ENCODE measurements around the gene SEC24A.
A peak's percentile ranks its signal among the peaks of the same experiment; 100 is the strongest.
"Not testable (repeated sequence)": the region's sequence is repeated elsewhere in the genome, so short reads cannot be mapped to it uniquely, and the experiment has no call there.

The SEC24A gene

DNA sequence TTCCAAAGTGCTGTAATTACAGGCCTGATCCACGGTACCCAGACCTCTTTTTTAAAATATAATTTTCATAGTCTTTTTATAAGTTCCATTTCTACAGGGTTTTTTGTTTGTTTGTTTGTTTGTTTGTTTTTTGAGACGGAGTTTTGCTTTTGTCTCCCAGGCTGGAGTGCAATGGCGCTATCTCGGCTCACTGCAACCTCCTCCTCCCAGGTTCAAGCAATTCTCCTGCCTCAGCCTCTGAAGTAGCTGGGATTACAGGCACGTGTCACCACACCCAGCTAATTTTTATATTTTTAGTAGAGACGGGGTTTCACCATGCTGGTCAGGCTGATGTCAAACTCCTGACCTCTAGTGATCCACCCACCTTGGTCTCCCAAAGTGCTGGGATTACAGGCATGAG lies 2.1 kb downstream of the SEC24A start:
- DNase-seq (ENCODE audit: low spot score) = not testable (repeated sequence)

DNA sequence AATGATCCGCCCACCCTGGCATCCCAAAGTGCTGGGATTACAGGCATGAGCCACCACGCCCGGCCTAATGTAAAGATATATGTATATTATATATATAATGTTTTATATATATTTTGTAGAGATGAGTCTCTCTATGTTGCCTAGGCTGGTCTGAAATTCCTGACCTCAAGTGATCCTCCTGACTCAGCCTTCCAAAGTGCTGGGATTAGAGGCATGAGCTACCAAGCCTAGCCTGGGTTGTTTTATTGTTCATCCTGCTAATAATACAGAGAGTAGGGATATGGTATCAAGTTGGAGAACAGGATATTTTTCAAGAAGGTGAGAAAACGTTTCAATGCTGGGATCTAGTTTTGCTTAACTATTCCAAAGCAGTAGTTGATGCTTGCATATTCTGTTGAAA lies 2.9 kb downstream of the SEC24A start:
- DNase-seq (ENCODE audit: low spot score) = no peak

DNA sequence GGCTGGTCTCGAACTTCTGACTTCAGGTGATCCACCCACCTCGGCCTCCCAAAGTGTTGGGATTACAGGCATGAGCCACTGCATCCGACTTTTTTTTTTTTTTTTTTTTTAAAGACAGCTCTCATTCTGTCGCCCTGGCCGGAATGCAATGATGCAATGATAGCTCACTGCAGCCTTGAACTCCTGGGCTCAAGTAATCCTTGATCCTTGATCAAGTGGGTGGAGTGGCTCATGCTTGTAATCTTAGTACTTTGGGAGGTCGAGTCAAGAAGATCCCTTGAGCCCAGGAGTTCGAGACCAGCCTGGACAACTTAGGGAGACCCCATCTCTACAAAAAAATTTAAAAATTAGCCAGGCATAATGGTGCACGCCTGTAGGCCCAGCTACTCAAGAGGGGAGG lies 8.1 kb downstream of the SEC24A start:
- no peak for DNase-seq (ENCODE audit: low spot score)

DNA sequence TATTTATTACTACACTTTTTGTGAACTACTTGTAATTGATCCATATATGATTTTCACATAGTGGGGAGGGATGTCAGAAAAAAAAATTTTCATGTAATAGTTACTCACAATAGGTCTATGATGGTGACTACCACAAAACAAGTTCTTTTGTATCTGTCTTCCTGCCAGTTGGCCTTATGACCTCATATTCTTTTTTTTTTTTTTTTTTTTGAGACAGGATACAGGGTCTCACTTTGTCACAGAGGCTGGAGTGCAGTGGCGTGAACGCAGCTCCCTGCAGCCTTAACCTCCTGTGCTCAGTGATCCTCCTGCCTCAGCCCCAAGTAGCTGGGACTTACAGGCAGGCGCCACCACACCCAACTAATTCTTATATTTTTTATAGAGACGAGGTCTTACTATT lies 10.9 kb downstream of the SEC24A start:
- no peak for DNase-seq (ENCODE audit: low spot score)

DNA sequence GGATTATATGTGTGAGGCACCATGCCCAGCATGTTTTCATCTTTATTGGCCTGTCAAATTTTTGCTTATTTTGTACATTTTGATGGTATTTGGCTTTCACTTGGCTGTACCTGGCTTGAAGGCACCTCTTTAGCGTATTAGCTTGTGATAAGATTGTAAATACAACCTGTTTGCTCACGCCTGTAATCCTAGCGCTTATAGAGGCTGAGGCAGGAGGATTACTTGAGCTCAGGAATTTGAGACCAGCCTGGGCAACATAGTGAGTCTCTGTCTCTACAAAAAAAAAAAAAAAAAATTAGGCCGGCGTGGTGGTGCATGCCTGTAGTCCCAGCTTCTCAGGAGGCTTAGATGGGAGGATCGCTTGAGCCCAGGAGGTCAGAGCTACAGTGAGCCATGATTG lies 11.3 kb downstream of the SEC24A start:
- no peak for DNase-seq (ENCODE audit: low spot score)

DNA sequence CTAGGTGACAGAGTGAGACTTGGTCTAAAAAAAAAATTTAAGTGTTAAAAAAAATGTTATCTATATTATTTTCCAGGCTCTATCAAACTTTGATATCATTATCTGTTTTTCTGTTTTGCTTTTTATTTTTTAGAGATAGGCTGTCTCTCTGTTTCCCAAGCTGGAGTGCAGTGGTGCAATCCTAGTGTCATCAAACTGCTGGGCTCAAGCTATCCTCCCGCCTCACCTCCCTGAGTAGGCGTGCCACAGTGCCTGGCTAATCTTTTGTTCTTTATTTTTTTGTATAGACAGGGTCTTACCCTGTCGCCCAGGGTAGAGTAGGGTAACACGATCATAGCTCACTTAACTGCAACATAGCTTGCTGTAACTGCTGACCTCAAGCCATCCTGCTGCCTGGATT lies 14.4 kb downstream of the SEC24A start:
- DNase-seq (ENCODE audit: low spot score) = no peak

DNA sequence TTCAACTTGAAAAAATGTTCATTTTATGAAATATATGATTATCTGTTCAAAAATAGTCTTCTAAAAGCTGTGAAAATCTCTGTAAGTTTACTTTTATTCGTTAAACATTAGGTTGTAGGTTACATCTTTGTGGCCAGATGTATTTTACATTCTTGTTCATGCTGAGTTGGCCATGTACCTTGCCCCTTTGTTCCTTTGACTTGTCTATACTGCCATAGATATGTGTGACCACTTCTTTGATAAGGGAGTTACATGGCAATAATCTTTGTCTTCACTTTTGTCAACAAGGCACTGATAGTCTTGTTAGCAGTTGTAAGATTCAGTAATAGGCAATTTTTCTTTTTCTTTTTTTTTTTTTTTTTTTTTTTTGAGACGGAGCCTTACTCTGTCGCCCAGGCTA lies 15.9 kb downstream of the SEC24A start:
- DNase-seq (ENCODE audit: low spot score) = no peak

DNA sequence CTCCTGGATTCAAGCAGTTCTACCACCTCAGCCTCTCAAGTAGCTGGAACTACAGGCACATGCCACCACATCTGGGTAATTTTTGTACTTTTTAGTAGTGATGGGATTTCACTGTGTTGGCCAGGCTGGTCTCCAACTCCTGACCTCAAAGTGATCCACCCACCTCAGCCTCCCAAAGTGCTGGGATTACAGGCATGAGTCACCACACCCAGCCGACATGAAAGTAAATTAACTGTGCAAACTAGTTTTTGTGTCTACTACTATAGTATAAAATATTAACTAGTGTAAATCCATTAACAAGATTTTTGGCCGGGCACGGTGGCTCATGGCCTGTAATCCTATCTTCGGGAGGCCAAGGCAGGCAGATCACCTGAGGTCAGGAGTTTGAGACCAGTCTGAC lies 25.0 kb downstream of the SEC24A start:
- not testable (repeated sequence) for DNase-seq (ENCODE audit: low spot score)

DNA sequence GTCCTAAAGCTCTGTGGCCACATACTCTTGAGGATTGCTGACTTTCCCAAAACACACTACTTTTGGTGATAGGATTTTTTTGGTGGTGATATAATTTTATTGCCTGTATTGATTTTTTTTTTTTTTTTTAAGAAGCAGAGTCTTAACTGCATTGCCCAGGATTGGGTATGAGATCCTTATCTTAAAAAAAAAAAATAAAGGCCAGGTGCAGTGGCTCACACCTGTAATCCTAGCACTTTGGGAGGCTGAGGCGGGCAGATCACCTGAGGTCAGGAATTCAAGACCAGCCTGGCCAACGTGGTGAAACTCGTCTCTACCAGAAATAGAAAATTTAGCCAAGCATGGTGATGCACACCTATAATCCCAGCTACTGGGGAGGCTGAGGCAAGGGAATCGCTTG lies 28.8 kb downstream of the SEC24A start:
- not testable (repeated sequence) for DNase-seq (ENCODE audit: low spot score)

DNA sequence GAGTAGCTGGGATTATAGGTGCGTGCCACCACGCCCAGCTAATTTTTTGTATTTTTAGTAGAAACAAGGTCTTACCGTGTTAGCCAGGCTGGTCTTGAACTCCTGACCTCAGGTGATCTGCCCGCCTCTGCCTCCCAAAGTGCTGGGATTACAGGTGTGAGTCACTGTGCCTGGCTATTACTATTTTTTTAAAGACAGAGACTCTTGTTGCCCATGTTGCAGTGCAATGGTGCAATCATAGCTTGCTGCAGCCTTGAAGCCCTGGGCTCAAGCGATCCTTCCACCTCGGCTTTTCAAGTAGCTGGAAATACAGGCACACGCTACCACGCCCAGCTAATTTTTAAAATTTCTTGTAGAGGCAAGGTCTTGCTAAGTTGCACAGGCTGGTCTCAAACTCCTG lies 41.6 kb downstream of the SEC24A start:
- DNase-seq (ENCODE audit: low spot score) = not testable (repeated sequence)

DNA sequence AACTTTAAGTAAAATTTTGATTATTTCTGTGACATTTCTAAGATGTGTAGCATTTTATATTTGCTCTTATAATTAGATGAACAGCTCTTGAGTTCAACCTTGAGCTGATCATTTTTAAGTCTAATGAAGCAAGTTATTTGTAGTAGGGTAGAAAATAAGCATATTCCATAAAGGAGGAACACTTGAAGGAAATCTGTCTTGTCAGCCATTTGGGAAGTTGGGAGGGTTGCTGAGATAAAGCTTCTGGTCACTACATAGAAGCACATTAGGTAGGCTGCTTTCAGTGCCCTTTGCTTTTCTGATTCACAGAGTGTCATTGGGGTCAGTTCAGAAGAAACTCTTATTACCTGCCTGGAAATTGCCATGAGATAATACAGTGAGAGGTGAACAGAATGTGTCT lies 44.1 kb downstream of the SEC24A start:
- DNase-seq (ENCODE audit: low spot score) = no peak

DNA sequence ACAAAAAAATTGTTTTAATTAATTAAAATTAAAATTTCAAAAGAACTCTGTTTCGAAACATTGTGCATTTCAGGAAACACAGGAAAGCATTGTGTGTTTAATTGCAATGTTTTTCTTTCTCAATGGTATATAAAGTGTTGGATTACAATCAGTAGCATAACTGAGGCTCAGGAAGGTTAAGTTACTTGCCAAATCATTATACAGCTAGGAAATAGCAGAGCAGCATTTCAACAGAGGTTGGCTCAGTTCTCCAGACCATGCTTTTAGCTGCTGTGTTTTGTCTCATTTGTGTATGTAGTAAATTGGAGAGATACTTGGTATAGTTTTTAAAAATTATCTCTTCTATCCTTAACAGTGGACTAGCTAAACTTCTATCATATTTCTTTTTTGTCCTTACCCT lies 59.7 kb downstream of the SEC24A start:
- no peak for DNase-seq (ENCODE audit: low spot score)

DNA sequence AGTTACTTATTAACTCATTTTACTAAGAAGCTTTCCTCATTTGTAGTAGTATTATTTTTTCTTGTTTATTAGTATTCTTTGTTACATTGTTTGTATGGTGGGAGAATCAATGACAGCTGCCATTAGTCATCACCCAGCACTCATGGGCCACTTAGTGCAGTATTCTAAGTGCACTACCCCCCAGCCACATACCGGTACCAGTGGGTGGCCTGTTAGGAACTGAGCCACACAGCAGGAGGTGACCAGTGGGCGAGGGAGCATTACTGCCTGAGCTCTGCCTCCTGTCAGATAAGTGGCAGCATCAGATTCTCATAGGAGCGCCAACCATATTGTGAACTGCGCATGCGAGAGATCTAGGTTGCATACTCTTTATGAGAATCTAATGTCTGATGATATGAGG lies 65.5 kb downstream of the SEC24A start:
- no peak for DNase-seq (ENCODE audit: low spot score)

DNA sequence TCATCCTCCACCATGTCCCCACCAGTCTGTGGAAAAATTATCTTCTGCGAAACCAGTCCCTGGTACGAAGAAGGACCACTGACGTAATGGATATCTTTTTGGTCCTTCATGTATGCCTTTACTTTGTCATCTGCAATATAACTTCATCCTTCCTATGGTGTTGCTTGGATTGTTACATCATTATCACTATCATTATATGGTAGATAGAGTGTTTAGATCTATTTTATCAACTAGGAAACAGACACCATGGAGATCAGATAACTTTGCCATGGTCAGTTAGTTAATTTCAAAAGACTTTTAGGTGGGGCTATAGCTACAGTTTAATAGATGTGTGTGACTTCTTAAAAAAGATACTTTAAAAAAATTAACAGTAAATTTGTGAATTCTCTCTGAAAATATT lies 66.0 kb downstream of the SEC24A start:
- no peak for DNase-seq (ENCODE audit: low spot score)

DNA sequence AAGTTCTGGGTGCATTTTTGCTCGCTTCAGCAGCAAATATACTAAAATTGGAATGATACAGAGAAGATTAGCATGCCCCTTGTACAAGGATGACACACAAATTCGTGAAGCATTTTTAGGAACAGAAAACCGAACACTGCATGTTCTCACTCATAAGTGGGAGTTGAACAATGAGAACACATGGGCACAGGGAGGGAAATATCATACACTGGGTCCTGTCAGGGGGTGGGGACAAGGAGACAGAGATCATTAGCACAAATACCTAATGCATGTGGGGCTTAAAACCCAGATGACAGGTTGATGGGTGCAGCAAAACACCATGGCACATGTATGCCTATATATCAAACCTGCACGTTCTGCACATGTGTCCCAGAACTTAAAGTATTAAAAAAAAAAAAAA lies 66.9 kb downstream of the SEC24A start:
- not testable (repeated sequence) for DNase-seq (ENCODE audit: low spot score)

DNA sequence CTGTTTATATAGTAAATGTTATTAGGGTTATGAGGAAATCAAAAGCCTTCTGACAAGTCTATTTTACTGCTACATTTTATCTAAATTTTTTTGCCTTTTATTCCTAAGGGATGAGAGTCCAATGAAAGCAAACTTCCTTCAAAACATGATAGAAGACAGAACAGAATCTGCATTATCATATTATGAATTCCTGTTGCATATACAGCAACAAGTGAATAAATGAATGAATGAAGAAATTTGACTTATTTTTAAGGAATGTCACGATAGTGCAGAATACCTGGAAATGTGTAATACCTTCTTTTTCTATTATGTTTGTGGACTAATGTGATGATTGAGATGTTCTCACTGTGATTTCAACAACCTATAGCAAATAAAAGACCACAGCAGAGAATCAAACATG lies 76.3 kb downstream of the SEC24A start:
- no peak for DNase-seq (ENCODE audit: low spot score)

DNA sequence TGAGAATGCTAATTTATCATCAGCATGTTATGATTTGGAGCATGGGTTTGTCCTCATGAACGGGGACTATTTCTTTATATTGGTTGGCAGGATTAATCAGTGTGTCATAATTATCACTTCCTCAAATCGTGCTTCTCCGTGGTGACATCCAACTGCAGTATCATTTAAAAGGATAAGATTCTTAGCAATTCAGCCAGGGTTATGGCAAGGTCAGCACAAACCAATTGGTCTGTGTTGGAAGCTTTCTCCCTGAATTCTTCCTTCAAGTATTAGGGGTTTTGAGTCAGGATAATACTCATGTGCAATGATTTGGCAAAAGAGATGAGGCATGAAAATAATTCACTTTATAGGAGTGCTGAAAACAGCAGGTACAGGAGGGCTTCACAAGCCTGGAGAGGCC lies 84.2 kb downstream of the SEC24A start:
- DNase-seq (ENCODE audit: low spot score) = no peak

DNA sequence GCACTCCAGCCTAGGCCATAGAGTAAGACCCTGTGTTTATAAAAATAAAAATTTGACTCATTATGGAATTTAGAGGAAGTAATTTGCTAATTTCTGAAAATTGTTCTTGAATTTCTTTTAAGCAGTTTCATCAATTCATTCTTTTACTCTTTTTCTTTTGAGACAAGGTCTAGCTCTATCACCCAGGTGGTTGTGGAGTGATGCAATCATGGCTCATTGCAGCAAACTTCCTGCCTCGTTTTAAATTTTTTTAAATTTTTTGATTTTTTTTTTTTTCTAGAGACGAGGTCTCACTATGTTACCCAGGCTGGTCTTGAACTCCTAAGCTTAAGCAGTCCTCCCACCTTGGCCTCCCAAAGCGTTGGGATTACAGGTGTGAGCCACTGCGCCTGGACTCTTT lies 86.7 kb downstream of the SEC24A start:
- no peak for DNase-seq (ENCODE audit: low spot score)

DNA sequence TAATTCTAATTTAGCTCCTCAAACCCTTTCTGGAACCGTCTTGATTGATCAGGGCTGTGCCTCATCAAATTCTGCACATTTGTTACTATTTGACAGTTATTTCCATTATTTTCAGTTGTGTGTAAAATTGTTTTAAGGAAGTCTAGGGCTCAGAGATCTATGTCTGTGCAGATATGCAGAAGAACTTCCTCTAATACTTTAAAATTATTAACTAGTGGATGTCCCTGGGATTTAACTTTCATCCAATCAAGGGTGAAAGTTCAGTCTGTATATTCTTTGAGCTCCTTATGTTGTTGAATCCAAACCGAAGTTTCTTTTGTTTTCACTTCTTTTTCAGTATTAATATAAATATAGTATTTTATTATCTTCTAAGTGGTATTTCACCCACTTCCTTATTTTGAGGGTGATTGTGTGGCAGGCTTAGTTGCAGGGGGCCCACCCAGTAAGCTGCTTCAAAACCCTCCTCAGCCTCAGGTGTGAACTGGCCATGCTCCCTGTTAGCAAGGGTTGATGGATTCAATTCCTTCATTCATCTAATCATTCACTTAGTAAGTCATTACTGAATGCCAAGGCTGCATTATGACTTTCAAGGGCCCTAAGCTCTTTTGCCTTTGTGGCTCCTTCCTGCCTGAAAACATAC lies 87.7 kb downstream of the SEC24A start:
- no peak for DNase-seq (ENCODE audit: low spot score)

DNA sequence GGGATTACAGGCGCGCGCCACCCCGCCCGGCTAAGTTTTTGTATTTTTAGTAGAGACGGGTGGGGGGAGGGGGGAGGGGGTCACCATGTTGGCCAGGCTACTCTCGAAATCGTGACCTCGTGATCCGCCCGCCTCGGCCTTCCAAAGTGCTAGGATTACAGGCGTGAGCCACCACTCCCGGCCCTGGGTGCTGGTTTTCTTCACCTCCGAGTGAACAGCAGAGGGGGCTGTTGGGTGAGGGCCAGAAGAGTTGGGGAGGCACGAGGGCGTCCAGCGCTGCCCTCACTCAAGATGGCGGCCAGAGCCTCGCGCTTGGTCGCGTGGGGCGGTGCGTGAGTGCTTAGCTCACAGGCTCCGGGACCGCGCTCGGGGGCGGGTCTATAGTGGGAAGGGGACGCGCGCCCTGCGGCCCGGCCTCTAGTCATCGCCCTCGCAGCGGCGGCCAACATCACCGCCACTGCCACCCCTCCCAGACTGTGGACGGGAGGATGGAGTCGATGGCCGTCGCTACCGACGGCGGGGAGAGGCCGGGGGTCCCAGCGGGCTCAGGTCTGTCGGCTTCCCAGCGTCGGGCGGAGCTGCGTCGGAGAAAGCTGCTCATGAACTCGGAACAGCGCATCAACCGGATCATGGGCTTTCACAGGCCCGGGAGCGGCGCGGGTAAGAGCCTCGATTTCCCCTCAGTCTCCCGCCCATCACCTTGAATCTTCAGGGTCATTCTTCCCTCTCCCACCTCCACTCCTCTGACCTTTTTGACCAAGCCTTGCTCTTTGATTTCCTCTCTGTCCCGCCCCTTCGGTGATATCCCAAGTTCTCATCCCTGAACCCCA lies 89.8 kb downstream of the SEC24A start, which contains the start of gene CAMLG:
TSS of gene CAMLG (plus strand) at position 416 of the 830 bp plus-strand sequence. CDS start at position 489, 73 bp downstream.
- DNase-seq (ENCODE audit: low spot score) = peak; percentile 92

DNA sequence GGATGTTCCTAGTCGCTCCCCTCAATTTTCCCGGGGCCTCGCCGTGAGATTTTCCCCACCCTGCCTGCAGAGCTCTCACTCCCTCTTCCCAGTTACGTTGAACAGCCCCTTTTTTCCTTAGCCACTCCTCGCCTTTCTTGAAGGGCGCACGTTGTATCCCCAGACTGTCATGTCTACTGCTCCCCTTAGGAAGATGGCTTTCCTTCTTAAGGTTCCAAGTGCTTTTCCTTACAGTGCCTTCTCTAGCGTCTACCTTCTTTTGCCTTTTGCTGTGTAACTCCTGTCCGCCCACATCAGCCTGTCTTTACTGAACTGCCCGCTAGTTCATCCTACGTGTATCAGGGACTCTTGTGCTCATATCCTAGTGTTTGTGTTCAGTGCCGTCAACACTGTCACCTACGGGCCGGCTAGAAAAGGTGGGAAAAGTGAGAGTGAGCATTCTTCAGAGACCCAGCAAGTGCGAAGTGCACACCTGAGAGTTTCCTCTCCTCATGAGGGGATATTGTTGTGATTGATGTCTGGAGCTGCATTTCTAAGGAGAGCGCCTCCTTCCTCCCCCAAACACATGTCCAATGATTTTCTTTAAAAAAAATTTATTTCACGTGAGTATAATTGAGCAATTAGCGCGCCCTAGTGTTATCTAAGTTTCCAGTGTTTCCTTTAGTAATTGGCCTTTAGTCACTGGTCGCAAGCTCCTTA lies 90.5 kb downstream of the SEC24A start:
- DNase-seq (ENCODE audit: low spot score) = peak; percentile 54

DNA sequence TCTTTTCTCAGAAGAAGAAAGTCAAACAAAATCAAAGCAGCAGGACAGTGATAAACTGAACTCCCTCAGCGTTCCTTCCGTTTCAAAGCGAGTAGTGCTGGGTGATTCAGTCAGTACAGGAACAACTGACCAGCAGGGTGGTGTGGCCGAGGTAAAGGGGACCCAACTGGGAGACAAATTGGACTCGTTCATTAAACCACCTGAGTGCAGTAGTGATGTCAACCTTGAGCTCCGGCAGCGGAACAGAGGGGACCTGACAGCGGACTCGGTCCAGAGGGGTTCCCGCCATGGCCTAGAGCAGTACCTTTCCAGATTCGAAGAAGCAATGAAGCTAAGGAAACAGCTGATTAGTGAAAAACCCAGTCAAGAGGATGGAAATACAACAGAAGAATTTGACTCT lies 92.5 kb downstream of the SEC24A start:
- no peak for DNase-seq (ENCODE audit: low spot score)

DNA sequence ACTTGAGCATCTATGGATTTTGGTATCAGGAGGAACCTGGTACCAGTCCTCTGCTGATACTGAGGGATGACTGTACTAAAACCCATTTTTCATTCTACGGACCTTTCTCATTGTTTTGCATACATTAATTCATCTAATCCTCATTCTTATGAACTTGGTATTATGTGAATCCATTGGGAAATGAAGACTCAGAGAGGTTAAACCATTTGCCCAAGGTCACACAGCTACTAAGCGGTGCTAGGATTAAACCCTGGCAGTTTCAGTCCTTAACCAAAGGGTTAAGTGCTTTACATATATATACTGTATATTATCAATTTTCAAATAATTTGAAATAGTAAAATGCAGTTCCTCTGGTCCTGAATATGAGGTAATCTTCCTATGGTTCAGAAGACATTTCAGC lies 93.5 kb downstream of the SEC24A start:
- DNase-seq (ENCODE audit: low spot score) = no peak

All from hepatic stellate cell (primary cell).